Epithelial cell of proximal tubule (primary cell): Measurements from ENCODE around the gene CLEC3B. TPM values are rescaled to one million over a fixed set of nuclear protein-coding genes. Genes with fewer than 3 reads are reported as not detected.

Experiments used
- DNase-seq: peaks from one replicate; pipeline ENCODE4 v3.0.0-alpha.2; 2011; ENCODE audit warnings: low read depth
- H3K4me3 ChIP-seq: 2 replicates; pipeline ENCODE4 v1.5.1; 2011; ENCODE audit warnings: low read depth, mild to moderate bottlenecking, low read length
- CTCF ChIP-seq: conservative IDR thresholded peaks from 2 replicates; pipeline ENCODE4 v1.5.1; 2012; ENCODE audit warnings: low read depth, mild to moderate bottlenecking, low read length
- total RNA-seq: library from RNA; depleted of rRNA; stranded (reverse); fragments of >200 nt; gene quantifications from 2 replicates; pipeline ENCODE4 v1.2.3, GENCODE V29; 2015

Gene CLEC3B
- total RNA-seq, 1 donor from 2014 or later: not detected

DNA sequence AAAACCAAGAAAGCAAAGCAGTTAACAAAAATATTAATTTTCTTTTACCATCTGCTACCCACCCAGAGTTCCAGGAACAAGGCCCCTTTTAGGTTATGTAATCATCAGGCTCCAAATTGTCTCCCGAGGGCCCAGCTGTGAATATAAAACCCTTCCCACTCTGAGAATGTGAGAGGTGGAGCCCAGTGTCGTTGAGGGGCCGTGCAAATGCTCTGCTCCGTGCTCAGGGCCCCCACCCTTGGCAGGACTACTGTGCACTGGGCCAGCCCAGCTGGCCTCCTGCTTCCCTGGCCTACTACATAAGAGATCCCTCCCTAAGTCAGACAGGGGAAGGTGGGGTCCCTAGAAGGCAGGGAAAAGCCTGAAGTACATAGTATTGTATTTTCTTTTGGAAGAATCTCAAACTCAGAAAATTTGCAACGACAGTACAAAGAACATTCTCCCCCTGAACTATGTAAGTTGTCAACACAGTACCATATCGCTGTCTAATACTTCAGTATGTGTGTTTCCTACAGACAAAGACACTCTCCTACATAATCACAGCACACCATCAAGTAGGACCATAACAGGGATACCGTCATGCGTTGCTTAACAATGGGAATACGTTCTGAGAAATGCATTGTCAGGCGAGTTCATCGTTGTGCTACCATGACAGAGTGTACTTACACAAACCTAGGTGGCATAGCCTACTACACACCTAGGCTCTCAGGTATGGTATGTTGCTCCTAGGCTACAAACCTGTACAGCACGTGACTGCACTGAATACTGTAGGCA is 4.4 kb upstream of the CLEC3B start:
- TF ChIP-seq CTCF: no peak
- DNase-seq: no peak
- no peak overlapping the region for H3K4me3 ChIP-seq

GRCh38 chr3:45023675-45024074 is 2.4 kb upstream of the CLEC3B start:
- H3K4me3 ChIP-seq: no peak overlapping the region
- no peak for TF ChIP-seq CTCF
- no peak for DNase-seq

GRCh38 chr3:45024542-45025255 is 1.4 kb upstream of the CLEC3B start:
- DNase-seq: no peak
- no peak overlapping the region for H3K4me3 ChIP-seq
- no peak for TF ChIP-seq CTCF

GRCh38 chr3:45026957-45027356 is 854 bp downstream of the CLEC3B start:
- no peak overlapping the region for H3K4me3 ChIP-seq
- no peak for TF ChIP-seq CTCF
- DNase-seq: no peak

DNA sequence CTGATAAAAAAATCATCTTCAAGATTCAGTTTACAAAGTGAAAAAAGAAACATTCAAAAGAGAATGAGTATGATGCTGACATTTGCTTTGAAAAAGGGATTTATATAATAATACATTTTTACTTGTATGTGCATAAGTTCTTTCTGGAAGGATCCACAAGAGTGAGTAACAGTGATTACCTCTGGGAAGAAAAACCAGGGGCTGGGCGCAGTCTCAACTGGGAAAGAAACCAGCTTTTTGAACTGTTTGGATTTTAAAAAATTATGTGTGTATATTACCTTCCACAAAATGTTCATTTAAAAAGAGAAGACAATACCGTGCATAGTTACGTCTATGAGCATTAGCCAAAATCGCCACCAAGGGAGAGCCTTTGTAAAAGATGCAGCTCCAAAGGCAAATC is 1.3 kb downstream of the CLEC3B start:
- no peak overlapping the region for H3K4me3 ChIP-seq
- DNase-seq: no peak
- TF ChIP-seq CTCF: no peak

DNA sequence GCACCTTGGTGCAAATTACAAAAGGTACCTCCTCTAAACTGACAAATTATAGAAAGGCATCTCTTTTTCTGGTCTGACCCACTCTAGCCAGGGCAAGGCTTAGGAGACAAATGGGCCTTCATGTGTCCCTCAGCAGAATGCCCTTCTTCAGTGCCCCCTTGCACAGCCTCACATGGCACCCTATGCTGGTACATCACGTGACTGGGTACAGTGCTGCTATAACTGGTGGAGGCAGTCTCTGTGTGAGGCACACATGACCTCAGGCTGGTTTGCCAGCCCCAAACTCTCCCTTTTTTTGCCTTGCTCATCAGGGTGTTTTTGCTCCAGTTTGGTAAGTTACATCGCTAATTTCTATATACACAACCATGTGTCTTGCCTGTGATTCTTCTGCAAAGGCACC is 3.1 kb downstream of the CLEC3B start:
- TF ChIP-seq CTCF: no peak
- H3K4me3 ChIP-seq: no peak overlapping the region

More for the DNA sequence above, 3.1 kb downstream of the CLEC3B start:
- DNase-seq: no peak
